GM18505 (cell line): ENCODE measurements around the gene TRAK1.

Experiments used
- ATAC-seq: cut with Tn5 transposase; IDR thresholded peaks from one replicate; pipeline ENCODE4 v1.9.1; 2021; ENCODE audit not compliant: unreplicated experiment
- POLR2A ChIP-seq: IDR thresholded peaks from 4 replicates; pipeline ENCODE4 v1.6.1; 2011; ENCODE audit warnings: borderline replicate concordance; ENCODE audit not compliant: insufficient read depth, insufficient read length; ENCODE audit errors: extremely low read depth

The TRAK1 gene

GRCh38 chr3:42081838-42082473, 9.2 kb upstream of the TRAK1 start:
- no peak for ATAC-seq
- no peak for TF ChIP-seq POLR2A

DNA sequence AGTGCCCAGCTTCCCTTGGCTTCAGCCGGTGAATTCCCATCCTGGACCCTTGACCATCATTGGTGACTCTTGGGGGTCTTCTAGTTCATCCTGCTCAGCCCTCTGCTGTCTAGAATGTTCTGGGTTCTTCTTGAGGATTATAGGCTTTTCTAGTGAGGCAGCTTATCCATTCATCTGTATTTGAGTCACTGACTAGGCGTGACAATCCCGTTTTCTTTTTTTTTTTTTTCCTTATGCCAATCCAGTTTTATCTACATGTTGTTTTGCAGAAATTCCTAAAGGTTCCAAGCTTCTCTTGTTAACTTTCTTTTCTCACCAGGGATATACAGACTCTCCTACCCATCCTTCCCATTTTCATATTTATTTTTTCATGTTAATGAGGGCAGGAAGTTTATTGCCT, 6.6 kb upstream of the TRAK1 start:
- no peak for TF ChIP-seq POLR2A
- no peak for ATAC-seq

- no peak for ATAC-seq
- TF ChIP-seq POLR2A = no peak
These were observed 5.3 kb upstream of the TRAK1 start for GRCh38 chr3:42085641-42086376.

- ATAC-seq = no peak
- no peak for TF ChIP-seq POLR2A
These were observed 2.2 kb upstream of the TRAK1 start for GRCh38 chr3:42088803-42089530.

DNA sequence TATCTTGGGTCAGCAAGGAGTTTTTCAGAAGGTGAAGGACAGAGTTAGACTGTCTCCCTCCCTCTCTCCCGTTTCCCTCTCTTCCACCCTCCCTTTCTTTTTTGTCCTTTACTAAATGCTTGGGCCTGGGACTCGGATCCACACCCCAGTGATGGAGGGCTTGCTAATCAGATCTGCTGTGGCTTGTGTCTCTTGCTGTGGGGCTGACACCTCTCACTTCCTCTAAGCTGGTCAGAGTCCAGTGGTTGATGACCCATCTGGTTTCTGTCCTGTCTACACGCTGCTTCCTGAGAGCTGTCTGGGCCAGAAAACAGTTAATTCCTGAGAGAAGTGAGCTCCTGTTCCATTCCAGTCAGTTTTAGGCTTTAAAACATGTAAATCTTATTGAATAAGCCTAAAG, 849 bp downstream of the TRAK1 start:
- TF ChIP-seq POLR2A = no peak
- ATAC-seq = no peak

DNA sequence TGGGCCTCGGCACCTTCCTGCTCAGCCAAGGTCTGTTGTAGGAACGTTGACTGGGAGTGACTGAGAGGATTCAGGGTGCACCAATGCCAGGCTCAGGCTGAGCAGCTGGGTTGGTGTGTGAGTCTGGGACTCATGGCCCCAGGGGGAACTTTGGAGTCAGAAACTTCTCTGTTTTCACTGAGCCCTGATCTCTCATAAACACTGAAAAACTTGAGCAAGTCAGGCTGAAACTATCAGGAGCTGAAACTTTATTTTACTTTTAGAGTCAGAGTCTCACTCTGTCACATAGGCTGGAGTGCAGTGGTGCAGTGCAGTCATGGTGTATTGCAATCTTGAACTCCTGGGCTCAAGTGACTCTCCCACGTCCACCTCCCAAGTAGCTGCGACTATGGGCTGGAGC, 3.0 kb downstream of the TRAK1 start:
- peak; percentile 61 for ATAC-seq
- TF ChIP-seq POLR2A = no peak

GRCh38 chr3:42094691-42095391, 3.7 kb downstream of the TRAK1 start:
- no peak for ATAC-seq
- no peak for TF ChIP-seq POLR2A

DNA sequence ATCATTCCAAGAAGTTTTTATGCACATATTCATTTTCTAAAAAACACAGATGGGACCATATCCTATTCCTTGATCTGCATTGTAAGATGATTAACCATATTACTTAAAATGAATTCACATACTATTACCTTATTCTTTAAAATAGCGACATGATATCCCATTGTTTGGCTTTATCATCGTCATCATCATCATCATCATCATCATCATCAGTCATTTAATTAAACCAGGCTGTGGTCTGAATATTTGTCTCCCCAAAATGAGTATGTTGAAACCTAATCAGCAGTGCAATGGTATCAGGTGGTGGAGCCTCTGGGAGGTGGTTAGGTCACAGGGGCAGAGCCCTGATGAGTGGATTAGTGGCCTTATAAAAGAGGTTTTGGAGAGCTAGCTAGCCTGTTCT, 4.4 kb downstream of the TRAK1 start:
- ATAC-seq = no peak
- no peak for TF ChIP-seq POLR2A

- TF ChIP-seq POLR2A = no peak
- no peak for ATAC-seq
These were observed 5.8 kb downstream of the TRAK1 start for GRCh38 chr3:42096796-42097565.

- no peak for TF ChIP-seq POLR2A
- ATAC-seq = no peak
These were observed 6.4 kb downstream of the TRAK1 start for GRCh38 chr3:42097566-42097946.

DNA sequence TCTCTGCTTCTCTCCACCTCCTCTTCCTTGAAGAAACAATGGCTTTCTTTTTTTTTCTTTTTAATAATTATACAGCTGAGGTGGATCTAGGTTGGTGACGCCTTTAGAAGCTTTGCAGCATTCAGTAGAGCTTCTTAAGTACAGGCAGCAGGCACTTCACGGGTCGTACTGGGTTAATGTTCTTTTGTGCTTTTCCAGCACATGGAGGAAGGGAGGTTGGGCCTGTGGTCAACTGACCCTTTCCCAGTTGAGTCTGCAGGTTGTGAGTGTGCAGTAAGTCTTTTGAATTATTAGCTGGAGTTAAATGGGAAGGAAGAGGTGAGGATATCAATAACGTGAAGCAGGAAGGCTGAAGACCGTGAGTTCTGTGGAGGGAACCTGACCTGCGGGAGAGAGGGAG, 7.0 kb downstream of the TRAK1 start:
- TF ChIP-seq POLR2A = no peak
- ATAC-seq = no peak

- no peak for ATAC-seq
- no peak for TF ChIP-seq POLR2A
These were observed 8.0 kb downstream of the TRAK1 start for GRCh38 chr3:42099020-42099765.
